ENCODE measurements around the gene TICRR.

GRCh38 chr15:89575656-89576416 is 567 bp downstream of the TICRR start:
- TF ChIP-seq POLR2A (IDR thresholded peaks at IDR 0.05) (no peak), CTCF (IDR thresholded peaks at IDR 0.05) (no peak), EP300 (IDR thresholded peaks at IDR 0.05) (no peak)

All from upper lobe of left lung (tissue), 4 donors.